GM10266 (cell line): Measurements from ENCODE around the gene CANX.
A peak's percentile ranks its signal among the peaks of the same experiment; 100 is the strongest.

Source experiments
- DNase-seq: peaks from one replicate; pipeline ENCODE4 v3.0.0; 2012; ENCODE audit errors: extremely low spot score
- TF ChIP-seq, protein P1 (sequence below): IDR thresholded peaks from 2 replicates; pipeline ENCODE4 v1.5.1; 2012; ENCODE audit warnings: mild to moderate bottlenecking, low read depth; ENCODE audit not compliant: control insufficient read depth, insufficient read depth; ENCODE audit errors: missing control alignments

Gene CANX

DNA sequence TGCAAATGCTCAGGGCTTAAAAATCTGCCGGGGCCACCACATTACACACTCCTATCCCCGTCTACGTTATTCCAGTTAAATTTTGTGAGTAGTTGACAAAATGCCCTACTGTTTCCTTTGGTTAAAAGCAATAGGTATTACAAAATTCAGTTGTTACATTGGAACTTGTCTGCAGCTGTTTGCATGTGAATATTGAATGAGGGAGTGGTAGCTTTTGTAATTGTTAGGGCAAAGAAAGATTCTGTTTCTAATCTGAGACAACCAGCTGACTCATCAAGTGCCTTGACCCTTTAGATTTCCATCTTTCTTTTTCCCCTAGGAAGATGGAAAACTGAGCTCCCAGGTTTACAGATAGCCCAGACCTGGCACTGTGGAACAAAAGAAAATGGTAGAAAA is 64.0 kb downstream of the CANX start:
- TF ChIP-seq, protein P1, sequence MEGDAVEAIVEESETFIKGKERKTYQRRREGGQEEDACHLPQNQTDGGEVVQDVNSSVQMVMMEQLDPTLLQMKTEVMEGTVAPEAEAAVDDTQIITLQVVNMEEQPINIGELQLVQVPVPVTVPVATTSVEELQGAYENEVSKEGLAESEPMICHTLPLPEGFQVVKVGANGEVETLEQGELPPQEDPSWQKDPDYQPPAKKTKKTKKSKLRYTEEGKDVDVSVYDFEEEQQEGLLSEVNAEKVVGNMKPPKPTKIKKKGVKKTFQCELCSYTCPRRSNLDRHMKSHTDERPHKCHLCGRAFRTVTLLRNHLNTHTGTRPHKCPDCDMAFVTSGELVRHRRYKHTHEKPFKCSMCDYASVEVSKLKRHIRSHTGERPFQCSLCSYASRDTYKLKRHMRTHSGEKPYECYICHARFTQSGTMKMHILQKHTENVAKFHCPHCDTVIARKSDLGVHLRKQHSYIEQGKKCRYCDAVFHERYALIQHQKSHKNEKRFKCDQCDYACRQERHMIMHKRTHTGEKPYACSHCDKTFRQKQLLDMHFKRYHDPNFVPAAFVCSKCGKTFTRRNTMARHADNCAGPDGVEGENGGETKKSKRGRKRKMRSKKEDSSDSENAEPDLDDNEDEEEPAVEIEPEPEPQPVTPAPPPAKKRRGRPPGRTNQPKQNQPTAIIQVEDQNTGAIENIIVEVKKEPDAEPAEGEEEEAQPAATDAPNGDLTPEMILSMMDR = no peak
- DNase-seq = no peak

DNA sequence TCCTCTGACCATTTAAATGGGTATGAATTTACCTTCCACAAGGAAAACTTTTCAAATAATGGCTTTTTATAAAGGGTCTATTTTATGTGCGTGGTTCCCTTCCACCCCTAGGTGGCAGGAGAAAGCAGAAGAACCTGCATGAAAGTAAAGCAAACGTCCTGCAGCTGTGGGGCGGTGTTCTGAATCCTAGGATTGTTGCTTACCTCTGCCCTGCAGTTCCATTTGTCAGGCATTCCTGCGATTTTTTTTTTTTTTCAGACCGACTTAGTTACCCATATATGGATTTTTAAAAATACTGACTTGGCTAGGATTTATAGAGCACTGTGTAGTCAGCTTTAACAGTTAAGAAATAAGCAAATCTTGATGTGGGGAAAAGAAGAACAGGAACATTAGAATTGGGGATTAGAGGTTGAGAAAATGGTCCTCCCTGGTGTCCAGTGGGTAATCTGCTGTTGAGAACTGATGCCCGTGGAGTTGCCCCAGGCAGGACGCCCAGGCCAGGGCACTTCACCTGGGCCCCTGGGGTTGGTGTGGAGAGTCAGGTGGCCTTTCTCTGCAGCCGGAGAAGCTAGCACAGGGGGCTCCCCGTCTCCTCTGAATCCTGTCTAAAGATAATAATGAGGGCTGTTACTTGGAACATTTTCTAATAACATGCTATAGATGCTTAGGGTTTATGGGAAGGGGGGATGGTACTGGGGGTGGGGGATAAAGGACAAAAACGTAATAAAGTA is 64.6 kb downstream of the CANX start:
- peak; percentile 69 for DNase-seq
- TF ChIP-seq, protein P1 = peak; percentile 86

DNA sequence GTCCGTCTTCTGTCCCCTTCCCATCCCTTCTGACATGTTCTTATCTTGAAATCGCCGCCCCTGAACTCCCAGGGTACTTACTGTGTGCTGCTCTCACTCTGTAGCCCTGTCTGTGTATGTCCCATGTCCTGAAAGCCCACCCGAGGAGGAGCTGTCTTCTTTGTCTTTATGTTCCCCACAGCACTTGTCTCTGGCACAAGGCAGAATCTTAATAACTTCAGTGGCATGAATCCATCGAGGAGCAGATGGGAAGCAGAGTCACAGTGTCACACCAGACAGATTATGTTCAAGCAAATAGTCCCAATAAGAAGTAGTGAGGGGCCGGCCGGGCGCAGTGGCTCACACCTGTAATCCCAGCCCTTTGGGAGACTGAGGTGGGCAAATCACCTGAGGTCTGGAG is 65.3 kb downstream of the CANX start:
- DNase-seq = no peak
- TF ChIP-seq, protein P1 = no peak

DNA sequence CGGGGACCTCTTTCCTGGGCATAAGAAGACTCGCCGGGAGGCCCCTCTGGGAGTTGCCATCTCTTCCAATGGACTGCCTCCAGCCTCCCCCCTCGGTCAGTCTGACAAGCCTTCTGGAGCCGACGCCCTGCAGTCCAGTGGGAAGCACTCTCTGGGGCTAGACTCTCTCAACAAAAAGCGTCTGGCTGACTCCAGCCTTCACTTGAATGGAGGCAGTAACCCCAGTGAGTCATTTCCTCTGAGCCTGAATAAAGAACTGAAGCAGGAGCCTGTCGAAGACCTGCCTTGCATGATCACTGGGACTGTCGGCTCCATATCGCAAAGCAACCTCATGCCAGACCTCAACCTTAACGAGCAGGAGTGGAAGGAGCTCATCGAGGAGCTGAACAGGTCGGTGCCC is 66.6 kb downstream of the CANX start:
- DNase-seq = no peak
- TF ChIP-seq, protein P1 = no peak

DNA sequence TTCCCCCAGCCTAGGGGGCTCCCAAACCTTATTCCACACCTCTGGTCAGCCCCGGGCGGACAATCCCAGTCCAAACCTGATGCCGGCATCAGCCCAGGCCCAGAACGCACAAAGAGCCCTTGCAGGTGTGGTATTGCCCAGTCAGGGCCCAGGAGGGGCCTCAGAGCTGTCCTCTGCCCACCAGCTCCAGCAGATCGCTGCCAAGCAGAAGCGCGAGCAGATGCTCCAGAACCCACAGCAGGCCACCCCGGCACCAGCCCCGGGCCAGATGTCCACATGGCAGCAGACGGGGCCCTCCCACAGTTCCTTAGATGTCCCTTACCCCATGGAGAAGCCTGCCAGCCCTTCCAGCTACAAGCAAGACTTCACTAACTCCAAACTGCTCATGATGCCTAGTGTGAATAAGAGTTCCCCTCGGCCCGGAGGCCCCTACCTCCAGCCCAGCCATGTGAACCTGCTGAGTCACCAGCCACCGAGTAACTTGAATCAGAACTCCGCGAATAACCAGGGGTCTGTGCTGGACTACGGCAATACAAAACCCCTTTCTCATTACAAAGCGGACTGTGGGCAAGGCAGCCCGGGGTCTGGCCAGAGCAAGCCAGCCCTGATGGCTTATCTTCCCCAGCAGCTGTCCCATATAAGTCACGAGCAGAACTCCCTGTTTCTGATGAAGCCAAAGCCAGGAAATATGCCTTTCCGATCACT is 67.4 kb downstream of the CANX start:
- DNase-seq = no peak
- TF ChIP-seq, protein P1 = no peak

DNA sequence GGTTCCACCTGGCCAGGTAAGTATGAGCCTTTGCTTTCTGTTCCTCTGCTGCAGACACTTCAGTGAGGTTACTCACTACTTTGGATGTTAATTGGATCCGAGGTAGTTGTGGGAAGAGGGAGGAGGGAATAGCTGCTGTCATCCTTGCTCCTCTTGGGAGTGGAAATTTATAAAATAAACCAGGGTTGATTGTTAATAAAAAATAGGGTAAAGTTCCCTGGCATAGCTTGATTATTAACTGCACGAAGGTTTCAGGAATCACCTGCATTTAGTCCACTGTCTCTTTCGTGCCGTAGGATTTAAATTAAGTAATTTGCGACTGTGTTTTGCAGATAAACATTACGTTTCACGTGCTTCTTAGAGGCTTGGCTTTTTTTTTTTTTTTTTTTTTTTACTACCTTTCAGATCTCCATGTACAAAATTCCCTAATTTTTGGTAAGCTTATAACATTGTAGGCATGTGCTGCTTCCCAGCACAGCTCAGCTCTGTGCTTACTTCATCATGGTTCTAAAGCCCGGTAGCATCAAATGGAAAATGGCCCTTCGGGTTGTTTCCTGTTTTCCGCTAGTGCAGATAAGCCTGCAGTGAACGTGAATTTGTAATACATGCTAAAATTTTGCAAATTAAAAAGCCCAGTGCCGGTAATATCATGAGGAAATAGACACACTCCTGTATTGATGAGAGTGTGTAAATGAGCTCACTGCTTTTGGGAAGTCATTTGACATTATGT is 68.1 kb downstream of the CANX start:
- TF ChIP-seq, protein P1 = no peak
- no peak for DNase-seq
